Breast epithelium (tissue), 3 donors: ENCODE data around the gene CTTNBP2NL.

Experiments
- CTCF ChIP-seq, 3 donors: fragments of 450-650 bp; IDR thresholded peaks; one replicate each; pipeline ENCODE4 v1.5.1; 2016 to 2017; ENCODE audit warnings: antibody characterized with exemption in 3 of 3, mild to moderate bottlenecking in 3 of 3, moderate library complexity in 3 of 3
- POLR2A ChIP-seq: fragments of 450-650 bp; IDR thresholded peaks from one replicate; pipeline ENCODE4 v1.6.1; 2016; ENCODE audit warnings: antibody characterized with exemption, mild to moderate bottlenecking, moderate library complexity
- POLR2AphosphoS5 ChIP-seq, 3 donors: sonication (generic); formaldehyde crosslinking; IDR thresholded peaks; one replicate each; pipeline ENCODE4 v1.6.1; 2017; ENCODE audit warnings: antibody characterized with exemption in 3 of 3

- no peak for TF ChIP-seq POLR2A
- no peak for TF ChIP-seq POLR2AphosphoS5 (IDR thresholded peaks at IDR 0.05)
- no peak for TF ChIP-seq CTCF (IDR thresholded peaks at IDR 0.05)
Observed at GRCh38 chr1:112453876-112454275, 57.9 kb downstream of the CTTNBP2NL start.
